HepG2 (cell line): Measurements from ENCODE around the gene COL27A1. TPM values are rescaled to one million over a fixed set of nuclear protein-coding genes. Genes with fewer than 3 reads are reported as not detected.

Experiments used
- ATAD3A ChIP-seq: sonication (generic); formaldehyde crosslinking; IDR thresholded peaks from 2 replicates; pipeline ENCODE4 v1.4.0; 2020; ENCODE audit warnings: missing genetic modification reagents
- ELF3 ChIP-seq: IDR thresholded peaks from 2 replicates; pipeline ENCODE4 v1.6.1; 2016; ENCODE audit warnings: missing genetic modification reagents, missing compliant biosample characterization
- GABPB1 ChIP-seq: IDR thresholded peaks from 2 replicates; pipeline ENCODE4 v1.6.1; 2016; ENCODE audit warnings: mild to moderate bottlenecking, missing genetic modification reagents, moderate library complexity, missing compliant biosample characterization
- HIC2 ChIP-seq: sonication (generic); formaldehyde crosslinking; IDR thresholded peaks from 2 replicates; pipeline ENCODE4 v1.9.0; 2022; ENCODE audit warnings: low read depth, missing genetic modification reagents
- HMGXB4 ChIP-seq, 2 experiments: sonication (generic) in 1 of 2; formaldehyde crosslinking in 1 of 2; IDR thresholded peaks; 2 replicates each; pipeline versions ENCODE4 v1.4.0 to v1.6.1; 2018 to 2020; ENCODE audit warnings: missing genetic modification reagents in 2 of 2, borderline replicate concordance in 1 of 2, low read depth in 1 of 2, mild to moderate bottlenecking in 1 of 2, missing biosample characterization in 1 of 2
- KLF13 ChIP-seq: sonication (generic); formaldehyde crosslinking; IDR thresholded peaks from 2 replicates; pipeline ENCODE4 v1.4.0; 2020; ENCODE audit warnings: mild to moderate bottlenecking, missing genetic modification reagents
- MIER2 ChIP-seq: IDR thresholded peaks from 2 replicates; pipeline ENCODE4 v1.6.1; 2016; ENCODE audit warnings: missing biosample characterization, missing genetic modification reagents
- NR2F1 ChIP-seq, 2 experiments: fragments of 450-650 bp in 1 of 2; formaldehyde crosslinking in 1 of 2; IDR thresholded peaks; 2 replicates each; pipeline versions ENCODE4 v1.5.0 to v1.6.1; 2016 to 2020; ENCODE audit warnings: mild to moderate bottlenecking in 1 of 2, missing compliant biosample characterization in 1 of 2, missing genetic modification reagents in 1 of 2, moderate library complexity in 1 of 2
- PITX1 ChIP-seq: sonication (generic); formaldehyde crosslinking; IDR thresholded peaks from 2 replicates; pipeline ENCODE4 v1.5.1; 2020; ENCODE audit warnings: mild to moderate bottlenecking, missing genetic modification reagents
- POLR2AphosphoS5 ChIP-seq: IDR thresholded peaks from 2 replicates; pipeline ENCODE4 v1.6.1; 2012; ENCODE audit warnings: low read depth, low read length
- RAD21 ChIP-seq: fragments of 450-650 bp; formaldehyde crosslinking; IDR thresholded peaks from 2 replicates; pipeline ENCODE4 v1.5.0; 2020; ENCODE audit warnings: mild to moderate bottlenecking
- SIX1 ChIP-seq: sonication (generic); formaldehyde crosslinking; IDR thresholded peaks from 2 replicates; pipeline ENCODE4 v1.4.0; 2020; ENCODE audit warnings: missing genetic modification reagents, borderline replicate concordance
- SOX6 ChIP-seq, 2 experiments: fragments of 450-650 bp in 1 of 2; sonication (generic) in 1 of 2; formaldehyde crosslinking in 1 of 2; IDR thresholded peaks; 2 replicates each; pipeline versions ENCODE4 v1.4.0 to v1.6.1; 2017 to 2020; ENCODE audit warnings: antibody characterized with exemption in 1 of 2, mild to moderate bottlenecking in 1 of 2, missing genetic modification reagents in 1 of 2
- TAF15 ChIP-seq: fragments of 200-400 bp; formaldehyde crosslinking; IDR thresholded peaks from one replicate; pipeline ENCODE4 v1.6.1; 2018; ENCODE audit warnings: mild to moderate bottlenecking, low read depth, low read length; ENCODE audit not compliant: poor library complexity, severe bottlenecking
- TCF7 ChIP-seq: sonication (generic); IDR thresholded peaks from 2 replicates; pipeline ENCODE4 v1.6.1; 2016; ENCODE audit warnings: antibody characterized with exemption, low read depth
- TCF7L2 ChIP-seq: IDR thresholded peaks from 2 replicates; pipeline ENCODE4 v1.6.1; 2011; ENCODE audit warnings: mild to moderate bottlenecking, low read depth, low read length, moderate library complexity
- U2AF2 ChIP-seq: fragments of 200-400 bp; formaldehyde crosslinking; IDR thresholded peaks from 2 replicates; pipeline ENCODE4 v1.6.1; 2017; ENCODE audit warnings: low read depth, mild to moderate bottlenecking, low read length
- ZNF580 ChIP-seq: IDR thresholded peaks from 2 replicates; pipeline ENCODE4 v1.6.1; 2016; ENCODE audit warnings: low read depth, borderline replicate concordance
- ZNF615 ChIP-seq: sonication (generic); formaldehyde crosslinking; IDR thresholded peaks from 2 replicates; pipeline ENCODE4 v1.5.0; 2020; ENCODE audit warnings: mild to moderate bottlenecking, missing genetic modification reagents, borderline replicate concordance
- ZNF740 ChIP-seq: sonication (generic); formaldehyde crosslinking; IDR thresholded peaks from 2 replicates; pipeline ENCODE4 v1.4.0; 2020; ENCODE audit warnings: missing genetic modification reagents
- ZNF768 ChIP-seq: sonication (generic); formaldehyde crosslinking; IDR thresholded peaks from 2 replicates; pipeline ENCODE4 v1.4.0; 2020; ENCODE audit warnings: missing genetic modification reagents
- ZNF770 ChIP-seq: sonication (generic); formaldehyde crosslinking; IDR thresholded peaks from 2 replicates; pipeline ENCODE4 v1.5.0; 2020; ENCODE audit warnings: mild to moderate bottlenecking, missing genetic modification reagents
- polyA plus RNA-seq, 8 experiments: library from polyadenylated mRNA; depleted of rRNA in 3 of 8; stranded (reverse) in 7 of 8; unstranded in 1 of 8; fragments of >200 nt; fragmentation: Illumina TruSeq in 4 of 8; extraction: Trizol in 4 of 8; gene quantifications; 2 replicates each; pipeline versions ENCODE4 v1.2.1 to v1.2.3, GENCODE V29; 2011 to 2016; ENCODE audit warnings: low read depth in 4 of 8, missing spikeins in 1 of 8, mixed read lengths in 1 of 8; ENCODE audit not compliant: insufficient read depth in 1 of 8
- total RNA-seq, 5 experiments: library from RNA; depleted of rRNA; stranded (reverse); fragments of >200 nt; fragmentation: Illumina TruSeq; extraction: Trizol; gene quantifications; 2 replicates each; pipeline ENCODE4 v1.2.3, GENCODE V29; 2016; ENCODE audit warnings: low read depth in 1 of 5

COL27A1 gene
- total and polyA plus RNA-seq, 2 of the 13 experiments (the other 11 are each of a cell fraction or from before 2014, with no cell fraction given) = 71.3 to 89.1 TPM

- no peak for TF ChIP-seq NR2F1 (CRISPR knock-in tag; IDR thresholded peaks at IDR 0.05)
- peak in 1 of 2 experiments; percentile 15; a peak in 1 of 4 replicates for TF ChIP-seq HMGXB4 (CRISPR knock-in tag; IDR thresholded peaks at IDR 0.05; ENCODE audit: borderline replicate concordance in 1 of 2, low read depth in 1 of 2)
- no peak for TF ChIP-seq KLF13 (CRISPR knock-in tag)
- TF ChIP-seq RAD21 (CRISPR knock-in tag) = no peak
- peak; percentile 69 for TF ChIP-seq ZNF740 (CRISPR knock-in tag)
- no peak for TF ChIP-seq ZNF615 (CRISPR knock-in tag)
- no peak for TF ChIP-seq ZNF770
- TF ChIP-seq ZNF580 = 0 out of 2 replicates have a peak, but pooled peaks have one; percentile 10
- no peak for TF ChIP-seq ATAD3A
- TF ChIP-seq TCF7L2 = no peak
- no peak for TF ChIP-seq U2AF2
- no peak for TF ChIP-seq TCF7
- no peak for TF ChIP-seq SOX6 (IDR thresholded peaks at IDR 0.05)
- TF ChIP-seq SOX6 (CRISPR knock-in tag; IDR thresholded peaks at IDR 0.05) = peak; percentile 50; the same call in 1 of the 2 replicates
- peak; percentile 98 for TF ChIP-seq ZNF768 (CRISPR knock-in tag)
- TF ChIP-seq MIER2 (CRISPR knock-in tag) = no peak
- TF ChIP-seq GABPB1 (CRISPR knock-in tag) = peak; percentile 27; the same call in 1 of the 2 replicates
- peak; percentile 58; the same call in 1 of the 2 replicates for TF ChIP-seq PITX1 (CRISPR knock-in tag)
- peak; percentile 22; the same call in 1 of the 2 replicates for TF ChIP-seq HIC2 (CRISPR knock-in tag)
- no peak for TF ChIP-seq TAF15
- TF ChIP-seq ELF3 (CRISPR knock-in tag) = 0 out of 2 replicates have a peak, but pooled peaks have one; percentile 31
- TF ChIP-seq POLR2AphosphoS5 = 0 out of 2 replicates have a peak, but pooled peaks have one; percentile 21
- TF ChIP-seq SIX1 (CRISPR knock-in tag) = peak; percentile 24; the same call in 1 of the 2 replicates
These were observed 35.8 kb upstream of the COL27A1 start (continued) for GRCh38 chr9:114119242-114120191.
